Spleen (tissue), 11 donors: Measurements from ENCODE around the gene TSHZ2. TPM values are rescaled to one million over a fixed set of nuclear protein-coding genes. Genes with fewer than 3 reads are reported as not detected.
A peak's percentile ranks its signal among the peaks of the same experiment; 100 is the strongest.

Source experiments
- DNase-seq: peaks from one replicate; pipeline ENCODE4 v3.0.0-alpha.2; 2020
- H3K27ac ChIP-seq, 8 donors: fragments of 200-600 bp; sonication (generic) in 7 of 8; 1 replicate in 4 of 8; 2 replicates in 4 of 8; pipeline versions ENCODE4 v1.5.0 to v1.8.0; 2016 to 2021; ENCODE audit warnings: inconsistent platforms in 4 of 8, mild to moderate bottlenecking in 4 of 8, moderate library complexity in 1 of 8
- H3K27me3 ChIP-seq, 7 donors: fragments of 200-600 bp; sonication (generic) in 6 of 7; replicated peaks in 1 of 7; 1 replicate in 4 of 7; 2 replicates in 3 of 7; pipeline versions ENCODE4 v1.5.0 to v1.8.0; 2016 to 2021; ENCODE audit warnings: inconsistent platforms in 3 of 7, mild to moderate bottlenecking in 1 of 7
- H3K36me3 ChIP-seq, 6 donors: fragments of 200-600 bp; sonication (generic) in 5 of 6; 1 replicate in 4 of 6; 2 replicates in 2 of 6; pipeline versions ENCODE4 v1.5.0 to v1.8.0; 2016 to 2021; ENCODE audit warnings: inconsistent platforms in 2 of 6
- H3K4me1 ChIP-seq, 6 donors: fragments of 200-600 bp; sonication (generic) in 5 of 6; 1 replicate in 3 of 6; 2 replicates in 3 of 6; pipeline versions ENCODE4 v1.5.0 to v1.8.0; 2016 to 2021; ENCODE audit warnings: inconsistent platforms in 3 of 6
- H3K4me3 ChIP-seq, 8 donors: fragments of 200-600 bp; sonication (generic) in 7 of 8; 1 replicate in 4 of 8; 2 replicates in 4 of 8; pipeline versions ENCODE4 v1.5.0 to v1.8.0; 2016 to 2021; ENCODE audit warnings: inconsistent platforms in 4 of 8, mild to moderate bottlenecking in 4 of 8, moderate library complexity in 2 of 8
- H3K9me3 ChIP-seq, 8 donors: fragments of 200-600 bp; sonication (generic) in 7 of 8; 1 replicate in 4 of 8; 2 replicates in 4 of 8; pipeline versions ENCODE4 v1.5.0 to v1.8.0; 2016 to 2021; ENCODE audit warnings: inconsistent platforms in 4 of 8
- CTCF ChIP-seq, 11 experiments: fragments of 200-600 bp in 7 of 11; fragments of 450-650 bp in 4 of 11; sonication (generic) in 4 of 11; IDR thresholded peaks in 8 of 11; conservative IDR thresholded peaks in 3 of 11; 1 replicate in 7 of 11; 2 replicates in 4 of 11; pipeline versions ENCODE4 v1.4.0 to v1.8.0; 2016 to 2021; ENCODE audit warnings: antibody characterized with exemption in 11 of 11, inconsistent platforms in 4 of 11, mild to moderate bottlenecking in 1 of 11
- POLR2A ChIP-seq, 3 donors: fragments of 450-650 bp; IDR thresholded peaks; one replicate each; pipeline ENCODE4 v1.5.1; 2017; ENCODE audit warnings: antibody characterized with exemption in 3 of 3, mild to moderate bottlenecking in 1 of 3
- POLR2AphosphoS5 ChIP-seq, 3 donors: sonication (generic); formaldehyde crosslinking; IDR thresholded peaks; one replicate each; pipeline ENCODE4 v1.5.1; 2017; ENCODE audit warnings: antibody characterized with exemption in 3 of 3
- WGBS, 5 donors: extraction: QIAGEN DNeasy Blood & Tissue Kit in 3 of 5; methylation state at CpG; one replicate each; pipeline versions ENCODE4 v1.1.5 to v1.1.7; 2013 to 2018; 5-methylcytosine and 5-hydroxymethylcytosine counted together
- intact Hi-C: fragments of 100-400 bp; cut with DNase I; formaldehyde crosslinking; loops from one replicate; pipeline ENCODE4 v1.15.0; 2023; ENCODE audit warnings: low total_unique reads
- polyA plus RNA-seq, 3 donors: library from polyadenylated mRNA; stranded (reverse); fragments of 200-250 nt; gene quantifications; one replicate each; pipeline ENCODE4 v1.2.1, GENCODE V29; 2013
- total RNA-seq, 7 donors: library from RNA; depleted of rRNA in 3 of 7; stranded (reverse); fragments of >200 nt in 3 of 7; fragmentation: NEBNext Ultra II Directional in 4 of 7; extraction: Animal tissue kit (Norgen Biotek cat#: 25700) in 4 of 7; gene quantifications; one replicate each; pipeline versions ENCODE4 v1.1.0 to v1.2.1, GENCODE V29; 2016 to 2021
- donor health status: healthy with polysubstance abuse.
- donor health status: DM: no; HTN: no; CAD: no; lungs with moderate emphysema.
- donor health status: DM: no; HTN: no; CAD: no.
- donor health status: Bipolar disorder and iron deficiency.
- donor health status: healthy.
- donor health status: DM: no; HTN: no; CAD: no.
- donor health status: DM: yes; HTN: yes; CAD: no.

TSHZ2 gene
- total and polyA plus RNA-seq, 10 donors: 0.86 to 19.2 (median 15.7) TPM

GRCh38 chr20:53149890-53150205, 177.7 kb downstream of the TSHZ2 start:
- Histone ChIP-seq H3K27ac (peak overlapping the region in 6 of 8 donors; percentile 9 to 54 (median 50)), H3K9me3 (no peaks in the 10 kb centered on the region), H3K36me3 (no peaks in the 10 kb centered on the region), H3K4me1 (peaks cover 0 to 20% (median 4%) of the 10 kb centered on the region in 6 donors), H3K4me3 (no peak overlapping the region), H3K27me3 (no peaks in the 10 kb centered on the region)
- intact Hi-C loops: no loop called here
- no peak for DNase-seq
- WGBS, 5 donors: 67 to 84% (median 75%) methylated on average over 4 of the region's 4 CpGs
- TF ChIP-seq CTCF (IDR thresholded peaks at IDR 0.05 in 8 of 11, conservative IDR thresholded peaks at IDR 0.05 in 3 of 11) (no peak), POLR2AphosphoS5 (IDR thresholded peaks at IDR 0.05) (no peak), POLR2A (IDR thresholded peaks at IDR 0.05) (no peak)

- Histone ChIP-seq H3K36me3 (no peaks in the 10 kb centered on the region), H3K27ac (peak overlapping the region in 1 of 8 donors; percentile 50), H3K27me3 (no peaks in the 10 kb centered on the region), H3K9me3 (no peaks in the 10 kb centered on the region), H3K4me3 (no peak overlapping the region), H3K4me1 (peaks cover 0 to 20% (median 4%) of the 10 kb centered on the region in 6 donors)
- no peak for DNase-seq
- 83 to 94% (median 87%) methylated on average over 1 of the region's 1 CpG for WGBS, 5 donors
- TF ChIP-seq POLR2A (IDR thresholded peaks at IDR 0.05): no peak
- no peak for TF ChIP-seq POLR2AphosphoS5 (IDR thresholded peaks at IDR 0.05)
- TF ChIP-seq CTCF (IDR thresholded peaks at IDR 0.05 in 8 of 11, conservative IDR thresholded peaks at IDR 0.05 in 3 of 11): no peak
- intact Hi-C loops: no loop called here
Observed at GRCh38 chr20:53150532-53150931, 178.4 kb downstream of the TSHZ2 start.

GRCh38 chr20:53152228-53152627, 180.1 kb downstream of the TSHZ2 start:
- intact Hi-C loops: no loop called here
- H3K4me3 ChIP-seq: no peak overlapping the region
- no peaks in the 10 kb centered on the region for H3K27me3 ChIP-seq
- TF ChIP-seq POLR2A (IDR thresholded peaks at IDR 0.05) (no peak), CTCF (IDR thresholded peaks at IDR 0.05 in 8 of 11, conservative IDR thresholded peaks at IDR 0.05 in 3 of 11) (no peak), POLR2AphosphoS5 (IDR thresholded peaks at IDR 0.05) (no peak)
- peaks cover 0 to 20% (median 4%) of the 10 kb centered on the region in 6 donors for H3K4me1 ChIP-seq
- H3K27ac ChIP-seq: no peak overlapping the region
- no peaks in the 10 kb centered on the region for H3K9me3 ChIP-seq
- DNase-seq: no peak
- H3K36me3 ChIP-seq: no peaks in the 10 kb centered on the region

GRCh38 chr20:53154540-53154939, 182.4 kb downstream of the TSHZ2 start:
- no peak overlapping the region for H3K27ac ChIP-seq
- H3K9me3 ChIP-seq: no peaks in the 10 kb centered on the region
- WGBS, 5 donors: 70 to 80% (median 73%) methylated on average over 2 of the region's 2 CpGs
- intact Hi-C loops: no loop called here
- no peak for DNase-seq
- peaks cover 0 to 6% (median 0%) of the 10 kb centered on the region in 6 donors for H3K4me1 ChIP-seq
- no peak overlapping the region for H3K4me3 ChIP-seq
- H3K36me3 ChIP-seq: no peaks in the 10 kb centered on the region
- no peak for TF ChIP-seq POLR2A (IDR thresholded peaks at IDR 0.05)
- TF ChIP-seq CTCF (IDR thresholded peaks at IDR 0.05 in 8 of 11, conservative IDR thresholded peaks at IDR 0.05 in 3 of 11): no peak
- TF ChIP-seq POLR2AphosphoS5 (IDR thresholded peaks at IDR 0.05): no peak
- H3K27me3 ChIP-seq: no peaks in the 10 kb centered on the region
